ENCODE results near the gene SORD. TPM values are rescaled to one million over a fixed set of nuclear protein-coding genes. Genes with fewer than 3 reads are reported as not detected.
"Not testable (repeated sequence)": the region's sequence is repeated elsewhere in the genome, so short reads cannot be mapped to it uniquely, and the experiment has no call there.

Gene SORD
- total RNA-seq, 2 donors from 2014 or later = 3.8 to 12.7 TPM

DNA sequence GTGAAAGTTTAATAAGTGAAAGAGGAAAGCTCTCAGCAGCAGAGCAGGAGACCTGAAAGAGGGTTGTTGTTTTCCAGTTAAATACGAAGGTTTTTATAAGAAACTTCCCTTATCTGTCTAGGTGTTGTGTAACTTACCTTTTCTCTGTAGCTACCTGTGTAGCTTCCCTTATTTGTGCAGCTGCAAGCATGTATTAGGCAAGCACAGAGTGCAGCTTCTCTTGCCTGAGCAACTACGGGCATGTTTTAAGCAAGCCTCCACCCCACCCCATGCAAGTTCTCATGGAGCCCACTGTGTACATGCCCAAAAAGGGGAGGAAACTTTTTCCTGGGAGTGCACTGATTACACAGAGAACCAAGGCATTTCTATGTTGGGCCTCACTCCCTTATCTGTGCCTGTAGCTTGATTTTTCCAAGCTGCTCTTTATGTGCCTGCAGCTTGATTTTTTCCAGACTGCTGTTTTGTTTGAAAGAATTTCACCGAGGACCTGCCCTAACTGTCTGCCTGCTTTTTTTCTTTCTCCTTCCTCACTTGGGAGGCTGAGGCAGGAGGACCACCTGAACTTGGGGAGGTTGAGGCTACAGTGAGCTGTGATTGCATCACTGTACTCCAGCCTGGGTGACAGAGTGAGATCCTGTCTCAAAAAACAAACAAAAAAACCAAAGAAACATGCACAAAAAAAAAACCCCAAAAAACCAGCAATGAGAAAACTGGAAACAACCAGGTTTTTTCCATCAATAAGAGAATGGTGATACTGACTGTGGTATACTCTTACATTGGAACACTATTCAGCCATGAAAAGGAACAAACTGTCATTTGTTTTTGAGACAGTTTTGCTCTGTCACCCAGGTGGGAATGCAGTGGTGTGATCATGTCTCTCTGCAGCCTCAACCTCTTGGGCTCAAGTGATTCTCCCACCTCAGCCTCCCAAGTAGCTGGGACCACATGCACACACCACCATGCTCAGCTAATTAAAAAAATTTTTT lies 36.0 kb downstream of the SORD start:
- DNase-seq (ENCODE audit: low spot score); H3K27ac Mint-ChIP-seq; H3K27me3 Mint-ChIP-seq; H3K4me1 Mint-ChIP-seq (ENCODE audit: low read depth in 2 of 2); H3K9me3 Mint-ChIP-seq; H3K36me3 Mint-ChIP-seq; ATAC-seq; H3K4me3 Mint-ChIP-seq: not testable (repeated sequence)

DNA sequence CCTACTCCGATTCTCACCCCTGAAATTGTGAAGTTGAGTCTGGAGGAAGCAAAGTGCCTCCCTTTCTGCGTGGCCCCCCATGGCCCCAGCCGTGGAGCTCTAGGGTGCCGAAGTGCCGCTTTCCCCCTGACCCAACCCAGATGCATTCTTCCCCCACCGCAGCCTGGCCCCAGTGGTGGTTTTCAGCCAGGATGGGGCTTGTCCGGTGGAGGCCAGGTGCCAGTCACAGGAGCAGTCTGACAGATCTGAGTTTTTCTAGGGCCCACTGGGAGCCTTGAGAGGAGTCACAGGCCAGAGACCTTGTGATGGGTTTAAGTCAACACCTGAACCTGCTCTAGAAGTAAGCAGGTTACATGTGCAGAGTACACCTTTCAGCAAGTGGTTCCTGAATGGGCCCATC lies 39.3 kb downstream of the SORD start:
- H3K36me3 Mint-ChIP-seq; H3K9me3 Mint-ChIP-seq; H3K4me3 Mint-ChIP-seq; H3K4me1 Mint-ChIP-seq (ENCODE audit: low read depth in 2 of 2); H3K27me3 Mint-ChIP-seq; H3K27ac Mint-ChIP-seq; DNase-seq (ENCODE audit: low spot score): not testable (repeated sequence)
- peak in 1 of 2 donors; percentile 46 for ATAC-seq

DNA sequence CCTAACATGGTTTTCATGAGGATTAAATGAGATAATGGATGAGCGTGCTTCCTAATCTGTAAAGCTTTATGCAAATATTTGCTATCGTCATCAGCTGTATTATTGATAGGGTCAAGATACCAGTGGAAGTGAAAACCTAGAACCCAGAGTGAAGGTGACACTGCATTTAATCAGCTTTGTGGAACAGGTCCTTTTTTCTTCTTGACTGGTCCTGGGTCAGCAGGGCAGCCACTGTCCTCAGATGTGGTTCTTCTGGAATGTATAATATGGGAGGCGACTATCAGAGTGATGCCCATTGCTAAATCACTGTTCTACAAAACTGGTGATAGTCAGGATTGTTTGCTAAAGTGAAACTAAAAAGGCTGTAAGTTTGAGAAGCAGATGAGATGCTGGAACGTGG lies 41.4 kb downstream of the SORD start:
- no peak for DNase-seq (ENCODE audit: low spot score)
- ATAC-seq = no peak
- Mint-ChIP-seq H3K4me1 (ENCODE audit: low read depth in 2 of 2) (peaks cover 6 to 8% of the 10 kb centered on the region in 2 donors), H3K4me3 (no peak overlapping the region), H3K27ac (no peak overlapping the region), H3K27me3 (no peaks in the 10 kb centered on the region), H3K9me3 (no peaks in the 10 kb centered on the region), H3K36me3 (peaks cover 6% of the 10 kb centered on the region)

DNA sequence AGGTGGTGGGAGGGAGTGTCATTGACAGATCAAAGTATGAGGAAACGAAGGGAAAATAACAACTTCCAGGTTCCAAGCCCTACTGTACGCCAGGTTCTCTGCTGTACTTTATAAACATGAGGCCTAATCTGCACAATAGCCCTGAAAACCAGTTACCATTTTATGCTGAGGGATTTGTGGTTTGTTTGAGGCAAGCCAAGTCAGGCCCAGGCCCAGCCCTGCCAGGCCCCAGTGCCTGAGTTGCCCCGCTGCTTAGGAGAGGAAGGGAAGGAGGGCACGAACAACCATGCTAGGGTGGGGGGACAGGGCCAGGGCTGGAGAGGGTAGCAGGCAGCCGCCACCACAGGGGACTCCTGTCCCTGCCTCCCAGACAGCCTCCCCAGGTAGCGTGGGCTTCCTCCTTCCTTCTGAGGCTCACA lies 47.0 kb downstream of the SORD start:
- H3K27ac Mint-ChIP-seq; DNase-seq (ENCODE audit: low spot score); H3K9me3 Mint-ChIP-seq; H3K27me3 Mint-ChIP-seq; H3K4me3 Mint-ChIP-seq; H3K36me3 Mint-ChIP-seq; H3K4me1 Mint-ChIP-seq (ENCODE audit: low read depth in 2 of 2): not testable (repeated sequence)
- ATAC-seq = peak; percentile 4 to 9

DNA sequence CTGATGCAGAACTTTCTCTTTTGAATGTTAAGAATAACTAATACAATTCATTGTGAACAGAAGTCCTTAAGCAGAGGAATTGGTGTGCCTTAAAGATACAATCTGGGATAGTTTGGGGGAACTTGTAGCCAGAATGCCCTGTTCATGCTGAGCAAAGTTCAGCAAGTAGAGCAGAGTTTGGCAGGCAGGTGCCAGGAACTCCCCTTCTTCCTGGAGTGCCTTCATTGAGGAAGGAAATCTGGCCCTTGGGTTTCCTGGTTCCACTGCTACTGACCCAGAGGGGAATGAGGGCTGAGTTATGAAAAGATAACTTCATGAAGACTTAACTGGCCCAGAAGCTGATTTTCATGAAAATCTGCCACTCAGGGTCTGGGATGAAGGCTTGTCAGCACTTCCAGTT lies 50.6 kb downstream of the SORD start:
- ATAC-seq; H3K4me1 Mint-ChIP-seq (ENCODE audit: low read depth in 2 of 2); H3K9me3 Mint-ChIP-seq; H3K27me3 Mint-ChIP-seq; H3K27ac Mint-ChIP-seq; H3K4me3 Mint-ChIP-seq; H3K36me3 Mint-ChIP-seq; DNase-seq (ENCODE audit: low spot score): not testable (repeated sequence)

DNA sequence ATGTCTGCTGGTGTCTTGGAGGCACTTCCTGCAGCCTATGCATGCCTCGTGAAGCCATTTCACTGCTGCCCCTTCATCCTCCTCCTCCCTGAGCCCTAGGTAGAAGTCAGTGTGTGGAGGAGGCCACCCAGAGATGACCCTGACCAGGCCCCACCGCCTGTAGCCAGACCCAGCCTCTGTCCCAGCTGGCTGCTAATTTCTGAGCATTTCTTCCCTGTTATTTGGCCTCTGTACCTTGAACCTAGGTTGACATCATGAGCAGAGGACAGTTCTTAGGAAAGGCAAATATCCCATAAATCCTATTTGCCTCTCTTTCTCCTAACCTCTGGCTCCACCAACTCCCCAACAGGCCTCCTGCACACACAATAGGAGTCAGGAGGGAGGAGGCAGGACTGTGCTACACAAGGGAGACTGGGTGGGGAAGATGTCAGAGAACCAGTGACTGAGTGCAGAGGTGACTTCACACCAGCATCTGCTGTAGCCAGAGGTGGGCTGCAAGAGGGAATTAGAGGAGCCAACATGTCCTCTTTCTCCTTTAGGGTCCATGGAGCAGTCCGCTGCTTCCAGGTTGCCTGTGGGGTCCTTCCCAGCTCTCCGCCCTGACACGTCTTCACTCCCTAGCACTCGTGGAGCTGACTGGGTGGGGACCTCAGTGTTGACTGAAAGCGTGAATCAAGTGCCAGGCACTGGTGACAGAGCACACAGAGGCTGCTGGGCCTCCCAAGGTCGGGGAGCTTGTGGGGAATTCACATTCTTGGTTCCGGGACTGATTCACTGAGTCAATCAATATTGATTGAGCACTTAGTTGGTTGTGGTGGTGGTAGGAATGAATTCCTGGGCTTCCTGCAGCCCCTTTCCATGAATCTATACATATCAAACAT lies 52.7 kb downstream of the SORD start:
- H3K27me3 Mint-ChIP-seq; H3K9me3 Mint-ChIP-seq; H3K27ac Mint-ChIP-seq; H3K36me3 Mint-ChIP-seq; H3K4me1 Mint-ChIP-seq (ENCODE audit: low read depth in 2 of 2); DNase-seq (ENCODE audit: low spot score); ATAC-seq; H3K4me3 Mint-ChIP-seq: not testable (repeated sequence)

DNA sequence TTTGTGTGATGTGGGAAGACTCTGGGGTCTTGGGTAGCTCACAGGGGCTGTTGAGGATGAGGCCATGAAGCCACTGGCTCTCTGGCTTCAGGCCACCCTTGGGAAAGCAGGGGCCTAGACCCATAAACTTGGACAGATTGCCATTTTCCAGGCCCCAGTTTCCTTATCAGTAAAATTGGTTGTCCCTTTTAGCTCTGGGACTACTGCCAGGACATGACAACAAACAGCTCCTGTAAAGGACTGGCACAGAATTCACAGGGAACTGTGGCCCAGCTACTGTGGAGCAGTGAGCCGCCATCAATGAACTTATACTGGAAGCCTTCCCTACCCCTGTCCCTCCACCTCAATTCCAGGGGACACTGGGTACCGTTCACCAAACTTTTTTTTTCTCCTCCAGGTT lies 54.4 kb downstream of the SORD start:
- H3K36me3 Mint-ChIP-seq; H3K4me1 Mint-ChIP-seq (ENCODE audit: low read depth in 2 of 2); H3K27ac Mint-ChIP-seq; H3K4me3 Mint-ChIP-seq; H3K27me3 Mint-ChIP-seq; DNase-seq (ENCODE audit: low spot score); H3K9me3 Mint-ChIP-seq; ATAC-seq: not testable (repeated sequence)

DNA sequence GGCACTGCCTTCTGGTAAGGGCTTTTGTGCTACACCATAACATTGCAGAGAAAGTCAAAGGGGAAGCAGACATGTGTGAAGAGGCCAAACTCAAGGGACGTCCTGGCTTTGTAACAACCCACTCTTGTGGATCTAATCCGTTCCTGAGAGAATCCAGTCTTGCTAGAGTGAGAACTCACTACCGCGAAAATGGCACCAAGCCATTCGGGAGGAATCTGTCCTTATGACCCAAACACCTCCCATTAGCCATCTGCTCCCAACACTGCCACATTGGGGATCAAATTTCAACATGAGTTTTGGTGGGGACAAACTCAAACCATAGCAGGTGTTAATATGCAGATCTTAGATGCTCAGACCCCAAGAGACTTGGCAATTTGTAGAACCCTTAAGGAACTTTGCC lies 56.2 kb downstream of the SORD start:
- H3K9me3 Mint-ChIP-seq; DNase-seq (ENCODE audit: low spot score); H3K36me3 Mint-ChIP-seq; H3K4me1 Mint-ChIP-seq (ENCODE audit: low read depth in 2 of 2); H3K4me3 Mint-ChIP-seq; ATAC-seq; H3K27ac Mint-ChIP-seq: not testable (repeated sequence)
- peaks cover 5 to 12% of the 10 kb centered on the region in 2 donors for H3K27me3 Mint-ChIP-seq

DNA sequence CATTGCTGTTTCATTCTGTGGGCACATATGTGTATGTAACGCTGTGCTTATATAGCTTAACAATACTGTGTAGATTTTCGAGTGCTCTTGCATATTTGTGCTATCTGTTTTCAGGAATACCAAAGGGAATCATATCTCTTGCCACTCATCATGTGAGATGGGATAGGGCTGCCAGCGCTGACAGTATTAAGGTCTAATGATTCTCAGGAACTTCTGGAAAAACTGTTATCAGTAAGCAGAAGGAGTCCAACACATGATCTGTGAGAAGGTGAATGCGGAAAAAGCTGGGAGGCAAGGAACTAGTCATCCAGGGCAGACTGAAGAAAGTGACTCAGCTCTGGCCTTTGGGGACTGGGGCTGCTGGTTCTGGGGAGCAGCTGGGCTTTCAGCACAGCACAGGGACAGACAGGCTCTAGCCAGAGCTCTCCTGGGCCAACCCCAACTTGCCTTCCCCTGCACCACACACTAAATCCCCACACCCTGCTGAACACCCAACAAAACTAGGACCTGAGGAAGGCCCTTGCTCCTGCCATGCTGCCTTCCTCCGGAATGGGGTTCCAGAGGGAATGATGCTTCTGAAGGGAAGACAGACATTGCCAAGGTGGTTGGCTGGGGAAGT lies 56.7 kb downstream of the SORD start:
- not testable (repeated sequence) for ATAC-seq; H3K36me3 Mint-ChIP-seq; DNase-seq (ENCODE audit: low spot score); H3K9me3 Mint-ChIP-seq; H3K4me3 Mint-ChIP-seq; H3K27ac Mint-ChIP-seq; H3K4me1 Mint-ChIP-seq (ENCODE audit: low read depth in 2 of 2)
- H3K27me3 Mint-ChIP-seq = peaks cover 8 to 16% of the 10 kb centered on the region in 2 donors

DNA sequence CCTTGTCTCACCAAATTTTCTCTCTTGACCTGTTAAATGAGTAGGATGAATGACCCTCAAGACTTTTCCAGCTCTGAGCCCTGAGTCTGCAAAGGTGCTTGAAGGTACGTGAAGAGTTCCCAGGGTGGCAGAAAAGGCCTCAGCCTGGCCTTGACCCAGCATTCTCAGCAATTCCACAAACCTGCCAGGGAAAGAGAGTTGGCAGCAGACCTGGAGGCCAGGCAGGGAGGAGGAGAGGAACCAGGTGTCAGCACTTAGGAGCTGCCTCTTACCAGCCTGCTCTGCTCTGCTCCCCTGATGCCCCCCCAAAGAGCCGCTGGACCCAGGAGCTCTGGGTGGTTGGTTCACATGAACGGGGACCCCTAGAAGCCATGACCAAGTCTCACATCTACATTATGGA lies 57.6 kb downstream of the SORD start:
- H3K4me3 Mint-ChIP-seq = not testable (repeated sequence)
- H3K27me3 Mint-ChIP-seq = peaks cover 8 to 16% of the 10 kb centered on the region in 2 donors

DNA sequence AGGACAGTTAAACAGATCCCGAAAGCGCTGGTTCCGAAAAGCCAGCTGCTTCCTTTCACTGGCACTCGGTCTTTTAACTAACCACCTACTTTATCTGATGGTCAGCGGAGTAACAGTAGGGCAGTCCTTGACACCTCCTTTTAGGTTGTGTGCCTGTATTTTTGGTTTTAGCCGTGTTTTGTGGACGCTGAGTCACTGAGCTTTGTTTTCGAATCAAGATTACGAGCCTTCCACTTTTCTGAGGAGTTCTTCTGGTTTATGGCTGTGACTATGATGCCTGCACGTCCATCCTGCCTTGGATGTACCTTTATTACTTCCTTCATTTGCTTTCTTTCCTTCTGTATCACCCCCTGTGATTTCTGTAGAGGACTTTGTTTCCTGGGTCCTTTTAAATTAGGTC lies 59.4 kb downstream of the SORD start:
- H3K9me3 Mint-ChIP-seq; H3K36me3 Mint-ChIP-seq; H3K27ac Mint-ChIP-seq; H3K4me3 Mint-ChIP-seq; DNase-seq (ENCODE audit: low spot score); H3K4me1 Mint-ChIP-seq (ENCODE audit: low read depth in 2 of 2): not testable (repeated sequence)
- ATAC-seq = peak in 1 of 2 donors; percentile 57
- peaks cover 11 to 22% of the 10 kb centered on the region in 2 donors for H3K27me3 Mint-ChIP-seq

More for the DNA sequence above, 57.6 kb downstream of the SORD start:
- H3K9me3 Mint-ChIP-seq; DNase-seq (ENCODE audit: low spot score); ATAC-seq; H3K27ac Mint-ChIP-seq; H3K36me3 Mint-ChIP-seq; H3K4me1 Mint-ChIP-seq (ENCODE audit: low read depth in 2 of 2): not testable (repeated sequence)

DNA sequence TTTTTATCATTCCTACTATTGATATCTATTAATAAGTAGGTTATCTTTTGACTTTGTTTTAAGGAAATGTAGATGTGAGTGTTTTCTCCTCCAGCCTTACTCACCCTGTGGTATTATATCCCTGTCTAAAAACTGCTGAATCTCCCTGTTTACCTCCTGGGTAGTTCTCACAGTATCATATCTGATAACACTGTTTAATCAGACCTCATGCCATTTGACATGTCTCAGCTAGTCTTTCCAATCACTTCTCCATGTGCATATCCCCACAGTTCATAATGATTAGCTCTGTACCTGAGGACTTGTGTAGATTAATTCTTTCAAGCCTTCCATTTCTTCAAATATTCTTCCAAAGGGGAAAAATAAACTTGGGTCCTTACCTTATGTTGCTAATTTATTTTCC lies 60.2 kb downstream of the SORD start:
- peaks cover 9 to 23% of the 10 kb centered on the region in 2 donors for H3K27me3 Mint-ChIP-seq
- H3K4me3 Mint-ChIP-seq = no peak overlapping the region
- no peaks in the 10 kb centered on the region for H3K9me3 Mint-ChIP-seq
- DNase-seq (ENCODE audit: low spot score) (no peak), ATAC-seq (no peak)
- no peaks in the 10 kb centered on the region for H3K4me1 Mint-ChIP-seq (ENCODE audit: low read depth in 2 of 2)
- H3K36me3 Mint-ChIP-seq = no peaks in the 10 kb centered on the region
- no peak overlapping the region for H3K27ac Mint-ChIP-seq

DNA sequence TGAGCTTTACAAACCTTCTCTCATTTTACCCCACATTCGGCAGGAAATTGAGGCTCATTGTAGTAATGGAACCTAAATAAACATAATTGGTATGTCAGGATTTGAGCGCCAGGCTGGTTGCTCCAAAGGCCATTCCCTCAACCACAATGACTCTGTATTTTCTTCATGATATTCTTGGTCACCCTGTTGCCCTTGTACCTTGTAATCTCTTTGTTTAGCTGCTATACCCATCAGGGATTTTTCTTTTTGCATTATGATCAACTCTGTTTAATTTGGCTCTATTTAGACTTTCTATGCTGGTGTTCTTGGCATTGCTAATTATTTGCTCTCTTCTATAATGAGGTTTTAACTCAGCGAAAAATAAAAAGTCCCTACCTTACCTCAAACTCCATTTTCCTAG lies 61.2 kb downstream of the SORD start:
- Mint-ChIP-seq H3K27ac (no peak overlapping the region), H3K4me1 (ENCODE audit: low read depth in 2 of 2) (no peaks in the 10 kb centered on the region), H3K9me3 (no peaks in the 10 kb centered on the region), H3K4me3 (no peak overlapping the region), H3K36me3 (no peaks in the 10 kb centered on the region), H3K27me3 (peaks cover 11 to 23% of the 10 kb centered on the region in 2 donors)
- DNase-seq (ENCODE audit: low spot score) (no peak), ATAC-seq (no peak)
